Measurements from ENCODE around the gene C11orf65.

The C11orf65 gene

GRCh38 chr11:108368134-108368533 is 99.2 kb downstream of the C11orf65 start:
- no peak for DNase-seq (ENCODE audit: low read depth)

GRCh38 chr11:108364159-108364558 is 103.2 kb downstream of the C11orf65 start:
- DNase-seq (ENCODE audit: low read depth): no peak

DNA sequence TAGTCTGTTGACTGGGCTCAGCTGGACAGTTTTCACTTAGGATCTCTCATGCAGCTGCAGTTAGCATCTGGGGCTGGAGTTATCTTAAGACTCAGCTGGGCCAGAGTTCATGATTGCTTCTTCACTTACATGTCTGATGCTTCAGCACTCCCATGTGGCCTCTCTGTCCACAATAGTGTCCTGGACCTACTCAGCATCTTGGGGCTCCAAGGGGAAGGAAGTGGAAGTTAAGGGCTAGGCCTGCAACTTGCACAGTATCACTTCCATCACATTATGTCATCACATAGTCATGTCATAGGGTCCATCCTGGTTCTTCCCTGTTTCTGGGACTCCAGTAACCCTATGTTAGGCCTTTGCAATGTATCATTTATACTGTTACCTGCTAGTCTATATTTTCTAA is 115.9 kb downstream of the C11orf65 start:
- DNase-seq (ENCODE audit: low read depth): no peak

GRCh38 chr11:108346451-108346850 is 120.9 kb downstream of the C11orf65 start:
- DNase-seq (ENCODE audit: low read depth): no peak

DNA sequence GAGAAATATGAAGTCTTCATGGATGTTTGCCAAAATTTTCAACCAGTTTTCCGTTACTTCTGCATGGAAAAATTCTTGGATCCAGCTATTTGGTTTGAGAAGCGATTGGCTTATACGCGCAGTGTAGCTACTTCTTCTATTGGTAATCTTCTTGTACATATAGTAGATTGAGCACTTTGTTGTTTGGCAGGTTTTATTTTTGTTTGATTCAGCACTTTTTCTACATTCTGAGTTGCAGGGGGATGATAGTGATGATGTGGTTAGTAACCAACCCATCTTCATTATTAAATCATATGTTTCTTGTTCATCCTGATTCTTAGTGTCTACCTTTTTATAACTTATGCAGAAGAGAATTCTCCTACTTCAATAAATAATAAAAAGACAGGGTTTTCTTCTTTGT is 121.6 kb downstream of the C11orf65 start:
- DNase-seq (ENCODE audit: low read depth): no peak

DNA sequence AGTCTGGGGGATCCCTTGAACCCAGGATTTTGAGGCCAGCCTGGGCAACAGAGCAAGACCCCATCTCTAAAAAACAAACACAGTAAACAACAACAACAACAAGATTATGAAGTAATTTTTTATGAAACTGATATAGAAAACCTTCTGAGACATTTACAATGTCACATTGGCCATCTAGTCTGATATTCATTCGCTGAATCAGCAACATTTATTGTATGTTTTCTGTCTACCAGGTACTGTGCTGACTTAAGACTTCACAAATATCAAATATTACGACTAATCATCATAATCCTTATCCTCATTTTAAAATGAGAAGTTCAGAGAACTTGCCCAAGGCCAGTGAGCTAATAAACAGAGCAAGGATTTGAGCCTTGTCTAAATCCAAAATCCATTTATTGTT is 123.6 kb downstream of the C11orf65 start:
- DNase-seq (ENCODE audit: low read depth): no peak

DNA sequence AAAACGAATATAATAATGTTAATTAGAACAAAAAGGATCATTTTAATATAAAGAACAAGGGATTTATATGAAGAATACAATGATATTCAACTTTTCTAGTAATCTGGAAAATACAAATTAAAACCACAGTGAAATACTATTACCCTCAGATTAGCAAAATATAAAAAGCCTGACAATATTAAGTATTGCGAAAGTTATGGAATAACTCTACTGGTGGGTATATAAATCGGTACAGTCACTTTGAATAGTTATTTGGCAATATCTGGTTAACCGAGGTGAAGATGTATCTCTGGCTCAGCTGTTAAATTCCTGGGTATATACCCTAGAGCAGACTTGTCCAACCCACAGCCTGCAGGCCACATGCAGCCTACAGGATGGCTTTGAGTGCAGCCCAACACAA is 125.7 kb downstream of the C11orf65 start:
- no peak for DNase-seq (ENCODE audit: low read depth)

- DNase-seq (ENCODE audit: low read depth): no peak
Measured at GRCh38 chr11:108340973-108341372, 126.4 kb downstream of the C11orf65 start.

DNA sequence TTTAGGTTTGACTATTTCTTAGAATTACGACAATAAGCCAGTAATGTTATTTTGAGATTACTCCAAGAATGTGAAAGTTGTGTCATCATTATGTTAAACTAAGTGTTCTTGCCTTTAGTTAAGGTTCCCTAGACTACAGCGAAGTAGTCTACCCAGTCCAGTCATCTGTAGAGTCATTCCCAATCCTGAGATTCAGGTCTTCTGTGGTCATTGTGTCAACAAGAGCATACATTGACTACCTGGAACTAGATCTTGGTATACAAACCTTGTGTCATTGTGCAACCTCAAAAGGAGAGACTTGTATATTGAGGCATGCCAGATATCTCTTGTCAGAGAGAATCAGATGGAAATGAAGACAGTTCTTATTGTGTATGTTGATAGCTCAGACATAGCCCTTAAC is 128.6 kb downstream of the C11orf65 start:
- DNase-seq (ENCODE audit: low read depth): no peak

DNA sequence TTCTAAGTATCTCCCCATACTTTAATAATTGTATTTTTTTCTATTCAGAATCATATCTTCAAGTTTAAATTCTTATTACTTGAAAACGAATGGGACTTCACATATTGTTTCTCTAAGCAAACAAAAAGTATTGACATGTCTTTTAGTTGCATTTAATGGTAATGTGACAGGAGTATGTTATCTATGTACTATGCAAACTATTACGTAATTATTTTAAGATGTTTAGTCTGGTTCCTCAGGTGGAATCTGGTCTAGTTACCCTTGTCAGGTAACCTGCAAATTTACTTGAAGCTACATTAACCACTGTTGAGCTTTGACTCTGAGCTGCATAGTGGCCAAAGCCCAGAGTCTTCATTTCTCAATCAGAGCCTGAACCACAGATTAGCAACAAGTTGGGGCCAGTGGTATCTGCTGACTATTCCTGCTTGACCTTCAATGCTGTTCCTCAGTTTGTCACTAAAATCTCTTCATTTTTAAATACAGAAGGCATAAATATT is 133.9 kb downstream of the C11orf65 start:
- no peak for DNase-seq (ENCODE audit: low read depth)
